ENCODE data around the gene CCDC187. TPM values are rescaled to one million over a fixed set of nuclear protein-coding genes. Genes with fewer than 3 reads are reported as not detected.
"Not testable (repeated sequence)": the region's sequence is repeated elsewhere in the genome, so short reads cannot be mapped to it uniquely, and the experiment has no call there.

Gene CCDC187
- total RNA-seq, 5 donors from 2014 or later (not counting 1 experiment from before 2014, with no cell fraction given): 0.07 to 0.20 (median 0.09) TPM; not detected in 1

DNA sequence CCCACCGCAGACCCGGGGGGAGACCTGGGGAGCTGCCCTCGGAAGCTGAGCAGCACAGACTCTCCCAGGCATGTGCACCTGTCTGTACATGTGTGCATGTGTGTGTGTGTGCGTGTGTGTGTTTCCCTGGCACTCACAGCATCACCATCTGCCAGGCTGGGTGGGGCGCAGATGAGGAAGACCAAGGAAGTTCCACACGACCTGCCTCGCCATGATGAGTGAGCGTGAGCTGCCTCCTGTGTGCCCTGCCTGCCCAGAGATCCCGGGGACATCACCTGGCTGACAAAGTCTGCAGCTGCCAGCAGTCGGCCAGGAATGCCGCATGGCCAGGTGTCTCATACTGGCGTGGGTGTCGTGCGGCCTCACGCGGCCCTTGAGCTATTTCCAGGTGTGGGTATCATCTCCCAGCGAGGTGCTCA lies 19.5 kb upstream of the CCDC187 start:
- no peak overlapping the region for H3K4me3 Mint-ChIP-seq
- WGBS (ENCODE audit: insufficient coverage): 52% methylated on average over 10 of the region's 17 CpGs
- CTCF ChIA-PET: interaction anchor here in 1 of 2 donors (0.5 kb wide), 1 partner anchor 1268 kb away, joined by 3 read pairs; no protein-coding TSS in a partner anchor

DNA sequence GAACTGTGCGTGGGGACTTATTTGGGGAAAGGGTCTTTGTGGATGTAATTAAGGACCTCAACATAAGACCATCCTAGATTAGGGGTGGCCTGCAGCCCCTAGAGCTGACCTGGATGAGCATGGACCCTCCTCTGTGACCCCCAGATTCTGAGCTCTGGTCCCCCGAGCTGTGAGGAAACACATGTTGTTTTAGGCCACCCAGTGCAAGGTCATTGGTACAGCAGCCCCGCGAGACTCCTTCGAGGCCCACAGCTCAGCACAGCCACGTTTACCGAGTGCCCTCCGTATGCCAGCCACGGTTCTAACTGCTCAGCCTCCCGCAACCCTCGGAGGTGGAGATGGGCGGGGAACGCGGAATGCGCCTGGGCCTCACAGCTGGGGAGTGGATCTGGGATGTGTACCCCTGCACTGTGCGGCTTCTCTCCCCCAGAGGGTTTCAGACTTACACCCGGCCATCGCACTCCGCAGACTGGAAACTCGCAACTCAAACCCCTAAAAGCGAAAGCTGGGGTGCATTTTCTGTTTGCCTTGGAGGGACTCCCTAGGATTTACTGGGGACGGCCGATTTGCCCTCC lies 18.9 kb upstream of the CCDC187 start:
- peaks cover 0 to 3% (median 0%) of the 10 kb centered on the region in 3 donors for H3K4me1 Mint-ChIP-seq
- H3K4me1 ChIP-seq (ENCODE audit: control insufficient read depth in 1 of 2, extremely low read depth in 1 of 2, insufficient read depth in 2 of 2, low read length in 2 of 2): peaks cover 0 to 20% of the 10 kb centered on the region in 2 experiments
- H3K9me3 ChIP-seq: no peaks in the 10 kb centered on the region
- no peak overlapping the region for H3K4me3 Mint-ChIP-seq
- no peaks in the 10 kb centered on the region for H3K36me3 ChIP-seq (ENCODE audit: control insufficient read depth in 2 of 2, extremely low read depth in 1 of 2, insufficient read depth in 1 of 2, low read length in 1 of 2)
- no peaks in the 10 kb centered on the region for H3K27me3 Mint-ChIP-seq
- 82% methylated on average over 22 of the region's 23 CpGs for WGBS (ENCODE audit: insufficient coverage)
- H3K27me3 ChIP-seq (replicated peaks in 1 of 2; ENCODE audit: control insufficient read depth in 2 of 2, extremely low read depth in 1 of 2, insufficient read depth in 2 of 2, low read length in 1 of 2): peaks cover 0 to 33% of the 10 kb centered on the region in 2 experiments
- H3K27ac Mint-ChIP-seq: no peak overlapping the region
- no peak overlapping the region for H3K4me3 ChIP-seq (ENCODE audit: control insufficient read depth in 1 of 2, extremely low read depth in 1 of 2, low read length in 1 of 2)
- ChIA-PET CTCF (no interaction called here), POLR2A (no interaction called here)
- DNase-seq (no peak), ATAC-seq (replicated peaks in 1 of 4) (no peak)
- no peaks in the 10 kb centered on the region for H3K36me3 Mint-ChIP-seq
- no peak overlapping the region for H3K27ac ChIP-seq (ENCODE audit: low read length)
- H3K9me3 Mint-ChIP-seq: no peaks in the 10 kb centered on the region

More for the DNA sequence above, 19.5 kb upstream of the CCDC187 start:
- Histone ChIP-seq H3K36me3 (ENCODE audit: control insufficient read depth in 2 of 2, extremely low read depth in 1 of 2, insufficient read depth in 1 of 2, low read length in 1 of 2) (no peaks in the 10 kb centered on the region), H3K4me1 (ENCODE audit: control insufficient read depth in 1 of 2, extremely low read depth in 1 of 2, insufficient read depth in 2 of 2, low read length in 2 of 2) (peaks cover 0 to 24% of the 10 kb centered on the region in 2 experiments), H3K27ac (ENCODE audit: low read length) (no peak overlapping the region), H3K4me3 (ENCODE audit: control insufficient read depth in 1 of 2, extremely low read depth in 1 of 2, low read length in 1 of 2) (no peak overlapping the region), H3K27me3 (replicated peaks in 1 of 2; ENCODE audit: control insufficient read depth in 2 of 2, extremely low read depth in 1 of 2, insufficient read depth in 2 of 2, low read length in 1 of 2) (peaks cover 0 to 36% of the 10 kb centered on the region in 2 experiments), H3K9me3 (no peaks in the 10 kb centered on the region)
- ATAC-seq (replicated peaks in 1 of 4) (no peak), DNase-seq (no peak)
- Mint-ChIP-seq H3K27me3 (no peaks in the 10 kb centered on the region), H3K27ac (no peak overlapping the region), H3K4me1 (peaks cover 0 to 3% (median 0%) of the 10 kb centered on the region in 3 donors), H3K36me3 (no peaks in the 10 kb centered on the region), H3K9me3 (no peaks in the 10 kb centered on the region)
- POLR2A ChIA-PET: no interaction called here

DNA sequence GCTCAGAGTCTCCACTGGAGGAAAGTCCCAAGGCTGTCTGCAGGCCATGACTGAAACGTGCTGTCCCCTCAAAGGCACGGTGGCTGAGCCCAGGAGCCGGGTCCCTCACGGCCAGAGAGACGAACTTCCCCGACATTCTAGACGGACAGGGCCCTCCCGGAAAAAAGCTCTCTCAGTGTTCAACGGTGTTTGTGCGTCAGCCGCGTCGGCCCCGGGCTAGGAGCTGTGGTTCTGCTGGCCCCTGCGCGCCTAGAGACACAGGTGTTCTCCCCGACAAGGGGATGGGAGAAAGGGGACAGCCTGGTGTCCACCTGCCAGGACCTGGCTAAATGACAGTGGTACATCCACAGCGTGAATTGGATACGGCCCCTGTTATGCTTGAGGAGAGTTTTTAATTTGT lies 17.7 kb upstream of the CCDC187 start:
- no peaks in the 10 kb centered on the region for H3K9me3 Mint-ChIP-seq

DNA sequence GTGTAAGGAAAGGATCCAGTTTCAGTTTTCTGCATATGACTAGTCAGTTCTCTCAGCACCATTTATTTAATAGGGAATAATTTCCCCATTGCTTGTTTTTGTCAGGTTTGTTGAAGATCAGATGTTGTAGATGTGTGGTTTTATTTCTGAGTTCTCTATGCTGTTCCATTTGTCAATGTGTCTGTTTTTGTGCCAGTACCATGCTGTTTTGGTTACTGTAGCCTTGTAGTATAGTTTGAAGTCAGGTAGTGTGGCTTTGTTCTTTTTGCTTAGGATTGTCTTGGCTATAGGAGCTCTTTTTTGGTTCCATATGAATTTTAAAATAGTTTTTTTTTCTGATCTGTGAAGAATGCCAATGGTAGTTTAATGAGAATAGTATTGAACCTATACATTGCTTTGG lies 17.1 kb upstream of the CCDC187 start:
- H3K4me1 Mint-ChIP-seq; H3K9me3 ChIP-seq; ATAC-seq (replicated peaks in 1 of 4); H3K27me3 Mint-ChIP-seq; DNase-seq; H3K4me3 Mint-ChIP-seq; POLR2A ChIA-PET; H3K27ac ChIP-seq (ENCODE audit: low read length); H3K9me3 Mint-ChIP-seq; H3K4me3 ChIP-seq (ENCODE audit: control insufficient read depth in 1 of 2, extremely low read depth in 1 of 2, low read length in 1 of 2); H3K36me3 Mint-ChIP-seq; H3K27ac Mint-ChIP-seq; CTCF ChIA-PET; H3K36me3 ChIP-seq (ENCODE audit: control insufficient read depth in 2 of 2, extremely low read depth in 1 of 2, insufficient read depth in 1 of 2, low read length in 1 of 2): not testable (repeated sequence)
- Histone ChIP-seq H3K4me1 (ENCODE audit: control insufficient read depth in 1 of 2, extremely low read depth in 1 of 2, insufficient read depth in 2 of 2, low read length in 2 of 2) (peaks cover 0 to 23% of the 10 kb centered on the region in 2 experiments), H3K27me3 (replicated peaks in 1 of 2; ENCODE audit: control insufficient read depth in 2 of 2, extremely low read depth in 1 of 2, insufficient read depth in 2 of 2, low read length in 1 of 2) (peaks cover 0 to 22% of the 10 kb centered on the region in 2 experiments)

More for the DNA sequence above, 17.7 kb upstream of the CCDC187 start:
- no peaks in the 10 kb centered on the region for H3K36me3 ChIP-seq (ENCODE audit: control insufficient read depth in 2 of 2, extremely low read depth in 1 of 2, insufficient read depth in 1 of 2, low read length in 1 of 2)
- no peak overlapping the region for H3K27ac ChIP-seq (ENCODE audit: low read length)
- ATAC-seq (replicated peaks in 1 of 4) (no peak), DNase-seq (no peak)
- Mint-ChIP-seq H3K4me3 (no peak overlapping the region), H3K27me3 (no peaks in the 10 kb centered on the region), H3K27ac (no peak overlapping the region), H3K4me1 (peaks cover 0 to 2% (median 0%) of the 10 kb centered on the region in 3 donors), H3K36me3 (no peaks in the 10 kb centered on the region)
- ChIA-PET POLR2A (no interaction called here), CTCF (no interaction called here)
- peaks cover 0 to 26% of the 10 kb centered on the region in 2 experiments for H3K4me1 ChIP-seq (ENCODE audit: control insufficient read depth in 1 of 2, extremely low read depth in 1 of 2, insufficient read depth in 2 of 2, low read length in 2 of 2)
- H3K27me3 ChIP-seq (replicated peaks in 1 of 2; ENCODE audit: control insufficient read depth in 2 of 2, extremely low read depth in 1 of 2, insufficient read depth in 2 of 2, low read length in 1 of 2): peaks cover 0 to 27% of the 10 kb centered on the region in 2 experiments
- no peak overlapping the region for H3K4me3 ChIP-seq (ENCODE audit: control insufficient read depth in 1 of 2, extremely low read depth in 1 of 2, low read length in 1 of 2)
- no peaks in the 10 kb centered on the region for H3K9me3 ChIP-seq
- WGBS (ENCODE audit: insufficient coverage): 84% methylated on average over 17 of the region's 19 CpGs

DNA sequence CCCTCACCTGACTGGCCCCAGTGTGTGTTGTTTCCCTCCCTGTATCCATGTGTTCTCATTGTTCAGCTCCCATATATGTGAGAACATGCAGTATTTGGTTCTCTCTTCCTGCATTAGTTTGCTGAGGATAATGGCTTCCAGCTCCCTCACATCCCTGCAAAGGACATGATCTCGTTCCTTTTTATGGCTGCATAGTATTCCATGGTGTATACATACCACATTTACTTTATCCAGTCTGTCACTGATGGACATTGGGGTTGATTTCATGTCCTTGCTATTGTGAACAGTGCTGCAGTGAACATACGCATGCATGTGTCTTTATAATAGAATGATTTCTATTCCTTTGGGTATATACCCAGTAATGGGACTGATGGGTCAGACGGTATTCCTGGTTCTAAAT lies 16.1 kb upstream of the CCDC187 start:
- H3K27ac ChIP-seq (ENCODE audit: low read length); POLR2A ChIA-PET; H3K4me1 Mint-ChIP-seq; H3K4me3 ChIP-seq (ENCODE audit: control insufficient read depth in 1 of 2, extremely low read depth in 1 of 2, low read length in 1 of 2); H3K27me3 Mint-ChIP-seq; H3K9me3 ChIP-seq; H3K9me3 Mint-ChIP-seq; H3K27ac Mint-ChIP-seq; H3K36me3 ChIP-seq (ENCODE audit: control insufficient read depth in 2 of 2, extremely low read depth in 1 of 2, insufficient read depth in 1 of 2, low read length in 1 of 2); DNase-seq; CTCF ChIA-PET; ATAC-seq (replicated peaks in 1 of 4); H3K4me3 Mint-ChIP-seq; H3K36me3 Mint-ChIP-seq: not testable (repeated sequence)
- H3K4me1 ChIP-seq (ENCODE audit: control insufficient read depth in 1 of 2, extremely low read depth in 1 of 2, insufficient read depth in 2 of 2, low read length in 2 of 2): peaks cover 0 to 31% of the 10 kb centered on the region in 2 experiments
- H3K27me3 ChIP-seq (replicated peaks in 1 of 2; ENCODE audit: control insufficient read depth in 2 of 2, extremely low read depth in 1 of 2, insufficient read depth in 2 of 2, low read length in 1 of 2): peaks cover 0 to 12% of the 10 kb centered on the region in 2 experiments
- WGBS (ENCODE audit: insufficient coverage): no CpG with 5 or more reads among the region's 3 CpGs

DNA sequence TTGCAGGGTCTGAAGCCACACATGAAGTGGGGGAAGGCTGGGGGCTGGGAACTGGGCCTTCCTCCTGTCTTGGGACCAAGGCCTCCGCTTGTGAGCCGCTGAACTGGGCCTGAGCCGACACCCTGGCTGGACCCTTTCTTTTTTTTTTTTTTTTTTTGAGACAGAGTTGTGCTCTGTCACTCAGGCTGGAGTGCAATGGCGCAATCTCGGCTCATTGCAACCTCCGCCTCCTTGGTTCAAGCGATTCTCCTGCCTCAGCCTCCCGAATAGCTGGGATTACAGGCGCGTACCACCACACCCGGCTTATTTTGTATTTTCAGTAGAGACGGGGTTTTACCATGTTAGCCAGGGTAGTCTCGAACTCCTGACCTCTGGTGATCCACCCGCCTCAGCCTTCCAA lies 15.3 kb upstream of the CCDC187 start:
- H3K27me3 Mint-ChIP-seq; H3K27ac Mint-ChIP-seq; H3K27me3 ChIP-seq (replicated peaks in 1 of 2; ENCODE audit: control insufficient read depth in 2 of 2, extremely low read depth in 1 of 2, insufficient read depth in 2 of 2, low read length in 1 of 2); H3K36me3 Mint-ChIP-seq; POLR2A ChIA-PET; H3K4me3 Mint-ChIP-seq; H3K9me3 ChIP-seq; H3K4me1 Mint-ChIP-seq; H3K9me3 Mint-ChIP-seq; H3K4me3 ChIP-seq (ENCODE audit: control insufficient read depth in 1 of 2, extremely low read depth in 1 of 2, low read length in 1 of 2); ATAC-seq (replicated peaks in 1 of 4); H3K36me3 ChIP-seq (ENCODE audit: control insufficient read depth in 2 of 2, extremely low read depth in 1 of 2, insufficient read depth in 1 of 2, low read length in 1 of 2); DNase-seq; H3K27ac ChIP-seq (ENCODE audit: low read length): not testable (repeated sequence)
- peaks cover 0 to 31% of the 10 kb centered on the region in 2 experiments for H3K4me1 ChIP-seq (ENCODE audit: control insufficient read depth in 1 of 2, extremely low read depth in 1 of 2, insufficient read depth in 2 of 2, low read length in 2 of 2)
- CTCF ChIA-PET: interaction anchor here in 1 of 2 donors (0.7 kb wide), 1 partner anchor 64 kb away, joined by 6 read pairs; no protein-coding TSS in a partner anchor
- 95% methylated on average over 12 of the region's 14 CpGs for whole genome bisulfite sequencing (ENCODE audit: insufficient coverage)

Data from T-cell (primary cell).